IPS-NIHi7 (cell line): Measurements from ENCODE around the gene PHYHD1.

Experiments
- DNase-seq: peaks from one replicate; pipeline ENCODE4 v3.0.0; 2012; ENCODE audit warnings: mixed read lengths; ENCODE audit errors: extremely low spot score

PHYHD1 gene

GRCh38 chr9:128969491-128969890 lies 48.7 kb downstream of the PHYHD1 start:
- DNase-seq, result no peak

GRCh38 chr9:128972956-128973355 lies 52.2 kb downstream of the PHYHD1 start:
- no peak for DNase-seq

- no peak for DNase-seq
Observed at GRCh38 chr9:128979111-128979510, 58.3 kb downstream of the PHYHD1 start.

GRCh38 chr9:128983536-128983935 lies 62.8 kb downstream of the PHYHD1 start:
- DNase-seq, result no peak

GRCh38 chr9:128986671-128987070 lies 65.9 kb downstream of the PHYHD1 start:
- no peak for DNase-seq

- DNase-seq, result no peak
Observed at GRCh38 chr9:128987805-128988204, 67.0 kb downstream of the PHYHD1 start.
